GM21717 (cell line): ENCODE measurements around the gene USP17L12.
"Not testable (repeated sequence)": the region's sequence is repeated elsewhere in the genome, so short reads cannot be mapped to it uniquely, and the experiment has no call there.

Experiments
- ATAC-seq: cut with Tn5 transposase; IDR thresholded peaks from one replicate; pipeline ENCODE4 v1.9.1; 2021; ENCODE audit warnings: mild to moderate bottlenecking, moderate library complexity; ENCODE audit not compliant: unreplicated experiment

Gene USP17L12

GRCh38 chr4:9219852-9220251 is at the start of gene USP17L12:
Gene USP17L12 (plus strand): TSS chr4:9220152. CDS start chr4:9220152, 0 bp downstream.
- not testable (repeated sequence) for ATAC-seq

- not testable (repeated sequence) for ATAC-seq
These were observed 9.6 kb upstream of the USP17L12 start, which contains the start of gene USP17L10 for GRCh38 chr4:9210357-9210756. Gene USP17L10 (plus strand): TSS chr4:9210657. CDS start chr4:9210657, 0 bp downstream.

- ATAC-seq, result not testable (repeated sequence)
These were observed 5.3 kb upstream of the USP17L12 start for GRCh38 chr4:9214701-9215100.

GRCh38 chr4:9215105-9215504 is 4.8 kb upstream of the USP17L12 start, which contains the start of gene USP17L11:
Gene USP17L11 (plus strand): TSS chr4:9215405. CDS start chr4:9215405, 0 bp downstream.
- ATAC-seq, result not testable (repeated sequence)

GRCh38 chr4:9224596-9224995 is 4.6 kb downstream of the USP17L12 start, which contains the start of gene USP17L13:
Gene USP17L13 (plus strand): TSS chr4:9224896. CDS start chr4:9224896, 0 bp downstream.
- not testable (repeated sequence) for ATAC-seq

- ATAC-seq, result not testable (repeated sequence)
These were observed 10.3 kb downstream of the USP17L12 start for GRCh38 chr4:9230249-9230648.

GRCh38 chr4:9234085-9234484 is 14.1 kb downstream of the USP17L12 start, which contains the start of gene USP17L15:
Gene USP17L15 (plus strand): TSS chr4:9234385. CDS start chr4:9234385, 0 bp downstream.
- ATAC-seq, result not testable (repeated sequence)

- ATAC-seq, result not testable (repeated sequence)
These were observed 18.5 kb downstream of the USP17L12 start for GRCh38 chr4:9238461-9238860.

GRCh38 chr4:9243579-9243978 is 23.6 kb downstream of the USP17L12 start, which contains the start of gene USP17L17:
Gene USP17L17 (plus strand): TSS chr4:9243879. CDS start chr4:9243879, 0 bp downstream.
- ATAC-seq, result not testable (repeated sequence)

- ATAC-seq, result not testable (repeated sequence)
These were observed 28.2 kb downstream of the USP17L12 start, which contains the start of gene USP17L18 for GRCh38 chr4:9247953-9248680. Gene USP17L18 (plus strand): TSS chr4:9248630. CDS start chr4:9248630, 0 bp downstream.

- not testable (repeated sequence) for ATAC-seq
These were observed 33.1 kb downstream of the USP17L12 start, which contains the start of gene USP17L19 for GRCh38 chr4:9253078-9253477. Gene USP17L19 (plus strand): TSS chr4:9253378. CDS start chr4:9253378, 0 bp downstream.

- not testable (repeated sequence) for ATAC-seq
These were observed 37.9 kb downstream of the USP17L12 start, which contains the start of gene USP17L20 for GRCh38 chr4:9257824-9258223. Gene USP17L20 (plus strand): TSS chr4:9258124. CDS start chr4:9258124, 0 bp downstream.

- not testable (repeated sequence) for ATAC-seq
These were observed 42.6 kb downstream of the USP17L12 start, which contains the start of gene USP17L21 for GRCh38 chr4:9262572-9262971. Gene USP17L21 (plus strand): TSS chr4:9262872. CDS start chr4:9262872, 0 bp downstream.

- not testable (repeated sequence) for ATAC-seq
These were observed 47.4 kb downstream of the USP17L12 start, which contains the start of gene USP17L22 for GRCh38 chr4:9267319-9267718. Gene USP17L22 (plus strand): TSS chr4:9267619. CDS start chr4:9267619, 0 bp downstream.
